Upper lobe of left lung (tissue), 6 donors: Measurements from ENCODE around the gene TSKU. TPM values are rescaled to one million over a fixed set of nuclear protein-coding genes. Genes with fewer than 3 reads are reported as not detected.

ENCODE experiments used
- ATAC-seq, 2 donors: fragments of 200-7000 bp; cut with Tn5 transposase; one replicate each; pipeline ENCODE4 v1.9.1; 2022; ENCODE audit warnings: mild to moderate bottlenecking in 2 of 2, moderate library complexity in 2 of 2; ENCODE audit not compliant: low FRiP score in 2 of 2
- DNase-seq, 2 donors: peaks; one replicate each; pipeline ENCODE4 v3.0.0-alpha.2; 2019 to 2020
- H3K27ac ChIP-seq, 4 donors: fragments of 200-600 bp; sonication (generic); one replicate each; pipeline ENCODE4 v1.5.1; 2016 to 2019
- H3K27me3 ChIP-seq, 4 donors: fragments of 200-600 bp; sonication (generic); one replicate each; pipeline ENCODE4 v1.5.1; 2017 to 2019
- H3K36me3 ChIP-seq, 4 donors: fragments of 200-600 bp; sonication (generic); one replicate each; pipeline ENCODE4 v1.5.1; 2016 to 2019
- H3K4me1 ChIP-seq, 4 donors: fragments of 200-600 bp; sonication (generic); one replicate each; pipeline ENCODE4 v1.5.1; 2018 to 2019
- H3K4me3 ChIP-seq, 4 donors: fragments of 200-600 bp; sonication (generic); one replicate each; pipeline ENCODE4 v1.5.1; 2017 to 2019; ENCODE audit warnings: mild to moderate bottlenecking in 2 of 4, moderate library complexity in 1 of 4
- H3K9me3 ChIP-seq, 4 donors: fragments of 200-600 bp; sonication (generic); one replicate each; pipeline ENCODE4 v1.5.1; 2018 to 2019
- CTCF ChIP-seq, 6 experiments: fragments of 450-650 bp in 4 of 6; fragments of 200-600 bp in 2 of 6; sonication (generic) in 2 of 6; IDR thresholded peaks; one replicate each; pipeline ENCODE4 v1.5.1; 2016 to 2019; ENCODE audit warnings: antibody characterized with exemption in 6 of 6
- EP300 ChIP-seq, 4 donors: sonication (generic); formaldehyde crosslinking; IDR thresholded peaks; one replicate each; pipeline ENCODE4 v1.5.1; 2017; ENCODE audit warnings: antibody characterized with exemption in 4 of 4, control low read depth in 2 of 4
- POLR2A ChIP-seq, 4 donors: fragments of 450-650 bp; IDR thresholded peaks; one replicate each; pipeline ENCODE4 v1.5.1; 2016 to 2017; ENCODE audit warnings: antibody characterized with exemption in 4 of 4, mild to moderate bottlenecking in 2 of 4
- POLR2AphosphoS5 ChIP-seq, 2 donors: sonication (generic); formaldehyde crosslinking; IDR thresholded peaks; one replicate each; pipeline ENCODE4 v1.5.1; 2017; ENCODE audit warnings: antibody characterized with exemption in 2 of 2
- WGBS, 2 donors: methylation state at CpG; one replicate each; pipeline ENCODE4 v1.1.5; 2017 to 2018; 5-methylcytosine and 5-hydroxymethylcytosine counted together
- total RNA-seq, 6 donors: library from RNA; depleted of rRNA in 4 of 6; stranded (reverse); fragments of >200 nt in 4 of 6; gene quantifications; one replicate each; pipeline versions ENCODE4 v1.1.0 to v1.2.1, GENCODE V29; 2016 to 2021
- donor health status: DM: no; HTN: no; CAD: no; lungs with moderate emphysema.
- donor health status: DM: no; HTN: yes; CAD: no; lungs with severe emphysema.

TSKU gene
- total RNA-seq, 6 donors from 2014 or later, result 2.1 to 19.8 (median 9.5) TPM

- Histone ChIP-seq H3K4me1 (peaks cover 6 to 8% (median 7%) of the 10 kb centered on the region in 4 donors), H3K27ac (no peak overlapping the region), H3K4me3 (no peak overlapping the region), H3K36me3 (no peaks in the 10 kb centered on the region), H3K9me3 (no peaks in the 10 kb centered on the region), H3K27me3 (no peaks in the 10 kb centered on the region)
- 90 to 92% methylated on average over 3 of the region's 3 CpGs for WGBS, 2 donors
- TF ChIP-seq POLR2A (IDR thresholded peaks at IDR 0.05) (no peak), POLR2AphosphoS5 (IDR thresholded peaks at IDR 0.05) (no peak), CTCF (IDR thresholded peaks at IDR 0.05) (no peak), EP300 (IDR thresholded peaks at IDR 0.05) (no peak)
- no peak for ATAC-seq
- DNase-seq, result no peak
These were observed 63.3 kb downstream of the TSKU start for GRCh38 chr11:76846441-76846840.

Other genes with a start within 250 kb of the TSKU start
- 100 to 1,000 TPM in 1 of 6 donors, 10 to 100 TPM in 5; 41.3 to 118 (median 60.3) TPM for gene LRRC32, start 112.6 kb upstream of the TSKU start, total RNA-seq
- gene ACER3, start 77.6 kb downstream of the TSKU start, total RNA-seq, result 10 to 100 TPM; 10.5 to 46.7 (median 17.1) TPM